Measurements from ENCODE around the gene DNM3.

The DNM3 gene

GRCh38 chr1:172145656-172146055, 304.4 kb downstream of the DNM3 start:
- TF ChIP-seq CTCF (IDR thresholded peaks at IDR 0.05; ENCODE audit: low read depth, low read length), result no peak
- Histone ChIP-seq H3K4me1 (peaks cover 5% of the 10 kb centered on the region), H3K9me3 (no peaks in the 10 kb centered on the region), H3K27me3 (no peaks in the 10 kb centered on the region), H3K36me3 (no peaks in the 10 kb centered on the region), H3K4me3 (ENCODE audit: low read depth, low read length) (peak overlapping the region; percentile 89)
- no peak for DNase-seq

- DNase-seq, result no peak
Observed at GRCh38 chr1:172146141-172146850, 305.0 kb downstream of the DNM3 start.

GRCh38 chr1:172147541-172147940, 306.2 kb downstream of the DNM3 start:
- no peaks in the 10 kb centered on the region for H3K36me3 ChIP-seq
- peaks cover 5% of the 10 kb centered on the region for H3K4me1 ChIP-seq
- no peak for TF ChIP-seq CTCF (IDR thresholded peaks at IDR 0.05; ENCODE audit: low read depth, low read length)
- no peak for DNase-seq
- H3K9me3 ChIP-seq, result no peaks in the 10 kb centered on the region
- H3K4me3 ChIP-seq (ENCODE audit: low read depth, low read length), result no peak overlapping the region
- H3K27me3 ChIP-seq, result no peaks in the 10 kb centered on the region

More at GRCh38 chr1:172146141-172146850, 305.0 kb downstream of the DNM3 start:
- TF ChIP-seq CTCF (IDR thresholded peaks at IDR 0.05; ENCODE audit: low read depth, low read length), result no peak
- H3K4me1 ChIP-seq, result peaks cover 5% of the 10 kb centered on the region
- no peaks in the 10 kb centered on the region for H3K9me3 ChIP-seq
- H3K4me3 ChIP-seq (ENCODE audit: low read depth, low read length), result no peak overlapping the region
- no peaks in the 10 kb centered on the region for H3K36me3 ChIP-seq
- H3K27me3 ChIP-seq, result no peaks in the 10 kb centered on the region

- DNase-seq, result no peak
- H3K9me3 ChIP-seq, result no peaks in the 10 kb centered on the region
- H3K36me3 ChIP-seq, result no peaks in the 10 kb centered on the region
- no peak for TF ChIP-seq CTCF (IDR thresholded peaks at IDR 0.05; ENCODE audit: low read depth, low read length)
- no peak overlapping the region for H3K4me3 ChIP-seq (ENCODE audit: low read depth, low read length)
- H3K4me1 ChIP-seq, result peaks cover 5% of the 10 kb centered on the region
- H3K27me3 ChIP-seq, result no peaks in the 10 kb centered on the region
Observed at GRCh38 chr1:172148213-172148612, 306.9 kb downstream of the DNM3 start.

GRCh38 chr1:172148707-172149106, 307.4 kb downstream of the DNM3 start:
- TF ChIP-seq CTCF (IDR thresholded peaks at IDR 0.05; ENCODE audit: low read depth, low read length), result no peak
- Histone ChIP-seq H3K4me1 (peaks cover 5% of the 10 kb centered on the region), H3K36me3 (no peaks in the 10 kb centered on the region), H3K4me3 (ENCODE audit: low read depth, low read length) (no peak overlapping the region), H3K27me3 (no peaks in the 10 kb centered on the region), H3K9me3 (no peaks in the 10 kb centered on the region)
- DNase-seq, result no peak

- no peaks in the 10 kb centered on the region for H3K27me3 ChIP-seq
- H3K4me3 ChIP-seq (ENCODE audit: low read depth, low read length), result no peak overlapping the region
- H3K4me1 ChIP-seq, result peaks cover 5% of the 10 kb centered on the region
- TF ChIP-seq CTCF (IDR thresholded peaks at IDR 0.05; ENCODE audit: low read depth, low read length), result no peak
- no peaks in the 10 kb centered on the region for H3K36me3 ChIP-seq
- DNase-seq, result no peak
- no peaks in the 10 kb centered on the region for H3K9me3 ChIP-seq
Observed at GRCh38 chr1:172149346-172149745, 308.0 kb downstream of the DNM3 start.

Data from BE2C (cell line).